ENCODE measurements around the gene TBX18. TPM values are rescaled to one million over a fixed set of nuclear protein-coding genes. Genes with fewer than 3 reads are reported as not detected.

The TBX18 gene
- total RNA-seq, 1 experiment from 2014 or later, result not detected

DNA sequence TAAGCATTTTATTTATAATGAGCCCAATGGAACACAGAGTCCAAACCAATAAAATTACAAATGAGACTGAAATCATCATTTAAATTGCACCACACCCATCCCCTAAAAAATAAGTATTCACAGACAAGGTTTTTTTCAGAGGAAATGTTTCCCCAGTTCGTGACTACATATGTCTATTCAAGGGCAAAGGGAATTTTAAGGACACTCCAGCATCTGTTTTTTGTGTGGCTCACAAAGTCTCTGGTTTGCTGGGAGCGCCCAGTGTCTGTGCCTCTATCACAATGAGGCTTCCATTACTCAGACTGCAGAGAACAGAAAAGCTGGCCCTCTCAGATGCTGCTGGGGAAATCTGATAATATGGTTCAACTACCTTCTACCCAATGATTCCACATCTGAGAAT is 16.0 kb downstream of the TBX18 start:
- Histone ChIP-seq H3K79me1 (ENCODE audit: insufficient read depth, low read depth, low read length, poor library complexity, severe bottlenecking) (no peaks in the 10 kb centered on the region), H4K20me1 (ENCODE audit: control insufficient read depth, insufficient read depth, insufficient read length) (no peaks in the 10 kb centered on the region), H2AFZ (ENCODE audit: low read length) (no peak overlapping the region), H3K9me3 (ENCODE audit: control insufficient read depth, low read depth, low read length) (no peaks in the 10 kb centered on the region), H3K27me3 (ENCODE audit: insufficient read depth, low read length) (no peaks in the 10 kb centered on the region), H3T11ph (ENCODE audit: low read length) (no peak overlapping the region), H2BK5ac (ENCODE audit: insufficient read length, low read length) (no peak overlapping the region), H3K18ac (ENCODE audit: insufficient read length, low read depth, low read length) (no peak overlapping the region), H2AK5ac (ENCODE audit: insufficient read length, low read length) (no peak overlapping the region), H2BK120ac (ENCODE audit: low read depth, low read length, poor library complexity, severe bottlenecking) (no peak overlapping the region), H2BK12ac (ENCODE audit: insufficient read length, low read depth, low read length) (no peak overlapping the region), H3K4me1 (ENCODE audit: insufficient read depth, low read length) (no peaks in the 10 kb centered on the region), H2BK15ac (ENCODE audit: low read depth, low read length) (no peak overlapping the region), H3K79me2 (ENCODE audit: insufficient read depth, low read length) (no peaks in the 10 kb centered on the region), H3K23ac (ENCODE audit: insufficient read length, low read depth, low read length) (no peak overlapping the region), H3K27ac (ENCODE audit: insufficient read length, low read depth, low read length) (no peak overlapping the region), H3K23me2 (ENCODE audit: insufficient read length, low read depth, low read length, poor library complexity, severe bottlenecking) (no peaks in the 10 kb centered on the region), H3K4me2 (ENCODE audit: insufficient read depth, insufficient read length, low read length) (no peak overlapping the region), H3K4ac (ENCODE audit: low read depth, low read length) (no peak overlapping the region), H3K14ac (ENCODE audit: insufficient read depth, low read length) (no peak overlapping the region), H4K5ac (ENCODE audit: insufficient read length, low read depth, low read length) (no peak overlapping the region), H4K8ac (replicated peaks; ENCODE audit: insufficient read length, low read depth, low read length) (no peak overlapping the region), H3K56ac (ENCODE audit: insufficient read length, low read depth, low read length) (no peak overlapping the region), H2BK20ac (ENCODE audit: low read depth, low read length, poor library complexity, severe bottlenecking) (no peak overlapping the region), H3K9ac (ENCODE audit: extremely low read depth, insufficient read length, low read length) (no peak overlapping the region), H4K91ac (ENCODE audit: insufficient read length, low read depth, low read length) (no peak overlapping the region)
- Mint-ChIP-seq H3K36me3 (ENCODE audit: insufficient read depth in 1 of 3, low read depth in 3 of 3) (no peaks in the 10 kb centered on the region), H3K27me3 (ENCODE audit: low read depth) (peaks cover 22% of the 10 kb centered on the region), H3K27ac (no peak overlapping the region), H3K4me1 (no peaks in the 10 kb centered on the region), H3K9me3 (no peaks in the 10 kb centered on the region), H3K4me3 (no peak overlapping the region)
- no CpG with 5 or more reads among the region's 2 CpGs for WGBS (ENCODE audit: extremely low coverage, insufficient read length, low lambda C conversion rate)
- no peak for DNase-seq
- TF ChIP-seq, protein P1, sequence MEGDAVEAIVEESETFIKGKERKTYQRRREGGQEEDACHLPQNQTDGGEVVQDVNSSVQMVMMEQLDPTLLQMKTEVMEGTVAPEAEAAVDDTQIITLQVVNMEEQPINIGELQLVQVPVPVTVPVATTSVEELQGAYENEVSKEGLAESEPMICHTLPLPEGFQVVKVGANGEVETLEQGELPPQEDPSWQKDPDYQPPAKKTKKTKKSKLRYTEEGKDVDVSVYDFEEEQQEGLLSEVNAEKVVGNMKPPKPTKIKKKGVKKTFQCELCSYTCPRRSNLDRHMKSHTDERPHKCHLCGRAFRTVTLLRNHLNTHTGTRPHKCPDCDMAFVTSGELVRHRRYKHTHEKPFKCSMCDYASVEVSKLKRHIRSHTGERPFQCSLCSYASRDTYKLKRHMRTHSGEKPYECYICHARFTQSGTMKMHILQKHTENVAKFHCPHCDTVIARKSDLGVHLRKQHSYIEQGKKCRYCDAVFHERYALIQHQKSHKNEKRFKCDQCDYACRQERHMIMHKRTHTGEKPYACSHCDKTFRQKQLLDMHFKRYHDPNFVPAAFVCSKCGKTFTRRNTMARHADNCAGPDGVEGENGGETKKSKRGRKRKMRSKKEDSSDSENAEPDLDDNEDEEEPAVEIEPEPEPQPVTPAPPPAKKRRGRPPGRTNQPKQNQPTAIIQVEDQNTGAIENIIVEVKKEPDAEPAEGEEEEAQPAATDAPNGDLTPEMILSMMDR (conservative IDR thresholded peaks at IDR 0.05), result no peak

Measured in H9 (cell line).